ENCODE results near the gene DYNLL2. TPM values are rescaled to one million over a fixed set of nuclear protein-coding genes. Genes with fewer than 3 reads are reported as not detected.

DYNLL2 gene
- total RNA-seq, 1 experiment from 2014 or later: 38.7 TPM

GRCh38 chr17:58056476-58056875 lies 26.7 kb upstream of the DYNLL2 start:
- Histone ChIP-seq H2AK5ac (ENCODE audit: insufficient read length, low read length) (no peak overlapping the region), H2BK120ac (ENCODE audit: low read depth, low read length, poor library complexity, severe bottlenecking) (no peak overlapping the region), H4K91ac (ENCODE audit: insufficient read length, low read depth, low read length) (no peak overlapping the region), H3K56ac (ENCODE audit: insufficient read length, low read depth, low read length) (no peak overlapping the region), H3K23ac (ENCODE audit: insufficient read length, low read depth, low read length) (no peak overlapping the region), H3K27ac (ENCODE audit: insufficient read length, low read depth, low read length) (no peak overlapping the region), H3K4me1 (ENCODE audit: insufficient read depth, low read length) (no peaks in the 10 kb centered on the region; the same call in 1 of the 2 replicates), H3K4ac (ENCODE audit: low read depth, low read length) (no peak overlapping the region), H3K14ac (ENCODE audit: insufficient read depth, low read length) (no peak overlapping the region), H4K8ac (replicated peaks; ENCODE audit: insufficient read length, low read depth, low read length) (no peak overlapping the region), H2AFZ (ENCODE audit: low read length) (no peak overlapping the region), H3K23me2 (ENCODE audit: insufficient read length, low read depth, low read length, poor library complexity, severe bottlenecking) (no peaks in the 10 kb centered on the region), H3K27me3 (ENCODE audit: insufficient read depth, low read length) (no peaks in the 10 kb centered on the region), H3K79me2 (ENCODE audit: insufficient read depth, low read length) (no peaks in the 10 kb centered on the region), H2BK20ac (ENCODE audit: low read depth, low read length, poor library complexity, severe bottlenecking) (no peak overlapping the region), H3K4me2 (ENCODE audit: insufficient read depth, insufficient read length, low read length) (no peak overlapping the region), H2BK5ac (ENCODE audit: insufficient read length, low read length) (no peak overlapping the region), H3K18ac (ENCODE audit: insufficient read length, low read depth, low read length) (no peak overlapping the region), H3K79me1 (ENCODE audit: insufficient read depth, low read depth, low read length, poor library complexity, severe bottlenecking) (no peaks in the 10 kb centered on the region), H2BK15ac (ENCODE audit: low read depth, low read length) (no peak overlapping the region), H3T11ph (ENCODE audit: low read length) (no peak overlapping the region), H3K9ac (ENCODE audit: extremely low read depth, insufficient read length, low read length) (no peak overlapping the region), H4K5ac (ENCODE audit: insufficient read length, low read depth, low read length) (no peak overlapping the region), H4K20me1 (ENCODE audit: control insufficient read depth, insufficient read depth, insufficient read length) (no peaks in the 10 kb centered on the region), H2BK12ac (ENCODE audit: insufficient read length, low read depth, low read length) (no peak overlapping the region), H3K9me3 (ENCODE audit: control insufficient read depth, low read depth, low read length) (no peaks in the 10 kb centered on the region)
- Mint-ChIP-seq H3K27ac (no peak overlapping the region), H3K9me3 (no peaks in the 10 kb centered on the region), H3K36me3 (ENCODE audit: insufficient read depth in 1 of 3, low read depth in 3 of 3) (no peaks in the 10 kb centered on the region), H3K4me1 (peaks cover 6 to 20% of the 10 kb centered on the region in 2 experiments; a peak in 3 of 4 replicates), H3K4me3 (no peak overlapping the region), H3K27me3 (ENCODE audit: low read depth) (peaks cover 24% of the 10 kb centered on the region)
- no peak for TF ChIP-seq CTCF (conservative IDR thresholded peaks at IDR 0.05)
- no peak for DNase-seq

Measured in H9 (cell line).